HG02798 (cell line): ENCODE measurements around the gene HSDL1.

Experiments
- ATAC-seq: cut with Tn5 transposase; IDR thresholded peaks from one replicate; pipeline ENCODE4 v1.9.1; 2021; ENCODE audit warnings: mild to moderate bottlenecking; ENCODE audit not compliant: unreplicated experiment, poor library complexity

Gene HSDL1

GRCh38 chr16:84144859-84145639, at the start of gene HSDL1, which contains the start of gene DNAAF1:
TSS of gene HSDL1 (minus strand) at chr16:84145177. CDS start at chr16:84131321, 13,856 bp downstream.
TSS of gene DNAAF1 (plus strand) at chr16:84145308. CDS start at chr16:84145441, 133 bp downstream.
- peak; percentile 89 for ATAC-seq

- ATAC-seq: no peak
These were observed 49.0 kb upstream of the HSDL1 start for GRCh38 chr16:84194018-84194417.

GRCh38 chr16:84193480-84193879, 48.5 kb upstream of the HSDL1 start:
- no peak for ATAC-seq

- no peak for ATAC-seq
These were observed 46.5 kb upstream of the HSDL1 start for GRCh38 chr16:84191466-84191865.

DNA sequence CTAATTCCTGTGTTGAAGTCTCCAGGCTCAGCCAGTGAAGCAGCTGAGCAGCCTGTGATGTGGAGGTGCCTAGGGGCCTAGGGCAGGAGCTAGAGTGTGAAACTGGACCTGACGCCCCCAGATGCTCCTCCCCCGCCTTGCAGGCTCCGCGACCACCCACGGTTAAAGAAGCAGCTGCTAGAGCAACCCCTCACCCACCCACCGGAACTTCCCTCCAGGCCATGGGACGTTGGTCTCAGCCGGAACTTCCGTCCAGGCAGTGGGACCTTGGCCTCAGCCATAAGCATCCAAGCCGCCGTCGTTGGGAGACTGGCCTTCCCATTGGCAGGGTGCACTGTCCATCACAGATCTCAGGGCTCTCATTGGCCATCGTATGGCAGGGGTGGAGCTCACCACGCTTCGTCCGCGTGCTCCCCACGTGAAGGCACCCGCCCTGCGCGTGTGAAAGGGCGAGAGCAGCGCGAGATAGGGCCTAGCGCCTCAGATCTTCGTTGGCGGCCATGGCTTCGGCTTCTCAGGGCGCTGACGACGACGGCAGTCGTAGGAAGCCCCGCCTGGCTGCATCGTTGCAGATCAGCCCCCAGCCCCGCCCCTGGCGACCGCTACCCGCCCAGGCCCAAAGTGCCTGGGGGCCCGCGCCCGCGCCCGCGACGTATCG, 45.9 kb upstream of the HSDL1 start, which contains the start of gene ADAD2:
ADAD2 (plus strand) TSS at position 427 of the 658 bp plus-strand sequence; CDS start at position 501, 74 bp downstream.
- no peak for ATAC-seq

DNA sequence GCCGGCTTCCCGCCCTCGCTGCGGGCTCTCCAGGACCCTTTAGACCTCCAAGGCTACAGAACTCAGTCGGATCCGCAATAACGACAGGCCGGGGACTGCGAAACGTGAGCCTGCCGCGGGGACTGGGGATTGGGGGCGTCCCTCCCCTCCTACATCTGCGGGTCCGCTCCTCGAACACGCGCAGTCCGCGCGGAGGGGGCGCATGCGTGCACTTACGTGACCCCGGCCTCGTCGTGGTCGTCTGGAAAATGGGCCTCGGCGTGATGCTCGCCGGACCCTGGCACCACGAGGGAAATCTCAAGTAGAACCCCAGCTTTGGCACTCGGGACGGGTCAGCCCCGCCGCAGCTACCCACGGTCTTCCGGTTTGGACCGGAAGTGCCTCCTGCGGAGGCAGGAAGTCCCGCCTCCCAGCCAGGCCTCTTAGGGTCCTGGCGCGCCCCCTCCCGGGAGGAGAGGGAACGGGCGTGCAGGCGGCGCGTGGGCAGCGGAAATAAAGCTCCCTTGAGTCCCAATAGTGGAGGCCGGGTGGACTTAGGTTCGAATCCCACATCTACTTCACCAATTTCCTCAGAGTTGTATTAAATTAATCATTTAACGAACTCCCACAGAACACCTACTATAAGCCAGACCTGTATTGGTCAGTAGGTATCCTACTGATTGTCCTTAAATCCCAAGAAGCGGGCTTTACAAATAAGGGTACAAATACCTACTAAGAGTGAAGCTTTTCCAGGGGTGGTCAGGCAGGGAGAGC, 41.9 kb upstream of the HSDL1 start, which contains the start of gene TAF1C:
TAF1C (minus strand) TSS at position 373 of the 753 bp plus-strand sequence. CDS start 2,069 bp downstream, outside the sequence.
- ATAC-seq: peak; percentile 97

DNA sequence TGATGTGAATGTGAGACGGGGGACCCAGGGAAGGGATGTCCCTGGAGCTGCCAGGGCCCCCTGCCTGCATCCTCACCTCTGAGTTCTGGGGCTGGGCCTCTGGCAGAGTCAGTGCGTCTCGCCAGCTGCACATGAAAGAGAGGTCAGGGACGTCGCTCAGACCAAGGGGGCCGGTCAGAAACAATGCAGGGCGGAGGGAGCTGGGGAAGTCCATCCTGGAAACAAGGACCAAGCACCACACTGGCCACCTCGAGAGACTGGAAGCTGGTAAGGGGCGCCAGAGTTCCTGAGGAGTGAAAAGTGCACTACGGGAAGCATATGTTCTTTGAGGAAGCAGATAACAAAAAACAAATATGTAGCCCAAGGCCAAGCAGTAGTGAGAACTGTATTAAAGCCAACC, 39.8 kb upstream of the HSDL1 start:
- ATAC-seq: no peak

- no peak for ATAC-seq
These were observed 39.1 kb upstream of the HSDL1 start for GRCh38 chr16:84183911-84184591.

DNA sequence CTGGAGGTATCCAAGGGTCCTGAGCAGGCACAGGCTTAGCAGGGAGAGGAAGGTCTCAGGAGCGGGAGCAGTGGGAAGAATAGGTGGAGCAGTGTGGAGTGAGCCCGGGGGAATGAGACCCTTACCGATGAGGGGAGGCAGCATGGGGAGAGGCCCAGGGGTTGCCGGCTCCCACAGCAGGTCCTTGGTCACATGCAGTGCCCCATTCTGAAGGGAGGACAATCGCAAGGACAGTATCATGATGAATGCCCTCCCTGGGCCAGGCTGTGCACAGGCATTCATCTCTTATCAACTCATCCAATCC, 38.5 kb upstream of the HSDL1 start:
- no peak for ATAC-seq

DNA sequence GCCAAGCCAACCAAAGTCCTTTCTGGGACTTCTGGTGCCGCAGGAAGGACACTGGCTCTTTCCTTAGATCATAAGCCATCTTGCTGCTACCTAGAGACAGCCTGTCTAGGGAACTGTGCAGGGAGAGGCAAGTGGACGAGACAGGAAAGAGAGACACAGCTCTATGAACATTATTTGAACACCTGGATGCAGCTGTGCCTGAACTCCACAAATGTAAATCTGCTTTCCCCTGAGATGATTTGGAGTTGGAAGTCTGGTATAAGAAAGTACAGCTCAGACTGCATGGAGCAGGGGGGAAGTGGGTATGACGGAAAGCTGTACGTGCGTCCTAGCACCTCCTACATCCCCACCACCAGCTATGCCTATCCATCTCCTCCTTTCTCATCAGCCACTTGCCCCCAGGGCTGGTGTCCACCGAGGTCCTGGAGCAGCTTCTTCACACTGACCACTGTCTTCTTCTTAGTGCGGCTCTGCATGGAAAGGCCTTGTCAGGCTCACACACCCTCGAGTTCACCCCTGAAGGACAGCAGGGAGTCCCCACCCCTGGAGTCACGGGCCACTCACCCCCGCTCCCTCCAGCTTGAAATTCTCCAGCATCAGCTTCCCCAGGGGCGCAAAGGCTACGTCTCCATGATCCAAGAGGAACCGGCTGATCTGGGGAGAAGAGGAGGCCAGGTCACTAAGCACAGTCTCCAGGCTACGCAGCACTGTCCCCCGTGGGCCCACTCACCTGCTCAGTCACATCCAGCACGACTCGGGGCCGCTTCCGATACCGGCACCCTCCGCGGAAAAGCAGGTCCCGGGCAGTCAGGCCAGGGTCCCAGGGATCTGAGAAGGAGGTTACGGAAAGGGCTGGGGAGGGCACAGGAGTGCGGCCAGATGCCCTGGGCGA, 37.9 kb upstream of the HSDL1 start:
- ATAC-seq: no peak

- no peak for ATAC-seq
These were observed 37.1 kb upstream of the HSDL1 start for GRCh38 chr16:84182104-84182503.

DNA sequence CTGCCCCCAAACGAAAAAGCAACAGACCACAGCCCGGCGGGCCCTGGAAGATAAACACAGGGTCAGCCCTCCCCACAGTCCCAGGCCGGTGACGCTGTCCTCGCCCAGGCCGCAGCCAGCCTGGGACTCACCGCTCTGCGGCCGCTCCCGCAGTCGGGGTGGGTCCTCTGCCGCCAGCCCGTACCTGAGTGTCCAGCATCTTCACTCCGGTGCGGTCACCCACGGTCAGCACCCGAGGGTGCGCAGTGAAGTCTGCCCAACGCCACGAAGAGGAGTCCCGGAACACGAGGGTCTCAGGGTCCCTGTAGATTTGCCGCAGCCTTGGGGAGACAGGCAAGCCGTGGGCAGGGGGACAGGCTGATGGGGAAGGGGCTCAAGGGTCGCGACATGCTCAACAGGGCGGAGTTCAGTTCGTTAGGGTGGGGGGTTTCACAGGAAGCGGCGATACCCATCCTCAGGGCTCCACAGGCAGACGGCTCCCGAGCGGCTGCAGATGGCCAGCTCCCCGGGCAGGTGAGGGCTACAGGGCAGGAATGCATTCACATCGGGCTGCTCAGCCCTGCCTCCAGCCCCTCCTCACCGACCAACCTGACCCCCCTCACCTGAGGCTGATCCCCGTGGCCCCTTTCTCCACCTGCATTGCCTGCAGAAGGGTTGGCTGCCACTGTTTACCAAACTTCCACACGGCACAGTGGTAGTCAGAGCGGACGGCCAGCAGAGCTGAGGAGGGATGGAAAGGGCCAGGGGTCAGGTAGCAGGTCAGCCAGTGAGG, 36.4 kb upstream of the HSDL1 start:
- ATAC-seq: no peak

- ATAC-seq: no peak
These were observed 35.7 kb upstream of the HSDL1 start for GRCh38 chr16:84180519-84181140.

- no peak for ATAC-seq
These were observed 34.8 kb upstream of the HSDL1 start for GRCh38 chr16:84179612-84180320.

GRCh38 chr16:84178892-84179611, 34.1 kb upstream of the HSDL1 start:
- ATAC-seq: no peak

- ATAC-seq: no peak
These were observed 33.3 kb upstream of the HSDL1 start for GRCh38 chr16:84178146-84178765.

GRCh38 chr16:84177741-84178073, 32.7 kb upstream of the HSDL1 start:
- no peak for ATAC-seq
